Measurements from ENCODE around the gene TMEM80. TPM values are rescaled to one million over a fixed set of nuclear protein-coding genes. Genes with fewer than 3 reads are reported as not detected.

Gene TMEM80
- total and polyA plus RNA-seq, 9 of the 15 experiments (the other 6 are each of a cell fraction or from before 2014, with no cell fraction given), result 5.1 to 30.1 (median 12.4) TPM

DNA sequence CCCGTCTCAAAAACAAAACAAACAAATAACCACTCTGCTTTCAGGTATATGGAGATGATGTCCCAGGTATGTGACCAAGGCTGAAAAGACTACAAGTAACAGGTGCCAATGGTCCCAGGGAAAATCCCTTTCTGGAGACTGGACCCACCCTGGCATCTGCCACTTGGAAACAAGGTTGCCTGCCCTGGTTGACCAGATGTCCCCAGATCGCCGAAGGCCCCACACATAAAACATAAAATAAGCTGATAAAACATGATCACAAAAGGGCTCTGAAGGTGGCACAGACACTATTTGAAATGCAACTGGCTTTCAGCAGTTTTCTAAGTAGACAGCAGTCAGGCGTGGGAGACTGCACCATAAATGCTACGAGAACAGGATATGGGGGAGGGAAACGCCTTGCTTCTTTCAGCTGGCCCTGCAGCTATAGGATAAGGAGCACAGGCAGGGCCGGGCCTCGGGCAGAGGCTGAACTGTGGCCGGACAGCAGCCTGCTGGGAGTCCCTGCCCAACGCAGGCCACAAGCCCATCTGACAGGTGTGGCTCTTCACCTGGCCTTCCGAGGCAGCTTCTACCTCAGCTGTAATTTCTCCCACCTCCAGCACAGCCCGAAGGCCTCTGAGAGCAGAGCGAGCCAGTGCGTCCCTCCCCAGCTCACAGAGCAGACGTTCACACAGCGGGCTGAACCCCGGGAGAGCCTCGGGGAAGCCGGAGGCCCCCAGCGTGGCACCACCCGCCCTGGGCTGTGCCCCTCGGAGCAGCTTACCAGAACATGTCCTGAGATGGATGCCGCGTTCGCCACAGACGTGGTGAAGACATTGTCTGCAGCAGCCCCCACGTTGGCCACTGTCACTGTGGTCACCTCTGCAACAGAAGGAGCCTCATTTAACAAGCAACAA is 4.6 kb upstream of the TMEM80 start (continued):
- TF ChIP-seq ZNF12 (CRISPR knock-in tag; IDR thresholded peaks at IDR 0.05) (no peak), ZNF592 (IDR thresholded peaks at IDR 0.05) (peak; percentile 76; the same call in 1 of the 2 replicates), ZSCAN32 (CRISPR knock-in tag; IDR thresholded peaks at IDR 0.05) (no peak), ZNF121 (CRISPR knock-in tag; conservative IDR thresholded peaks at IDR 0.05) (no peak), CREB5 (CRISPR knock-in tag; IDR thresholded peaks at IDR 0.05) (no peak), NONO (IDR thresholded peaks at IDR 0.05; ENCODE audit: low read depth in 2 of 2, low read length in 1 of 2) (no peak), ZNF707 (CRISPR knock-in tag; conservative IDR thresholded peaks at IDR 0.05) (no peak), BCOR (IDR thresholded peaks at IDR 0.05) (0 out of 2 replicates have a peak, but pooled peaks have one; percentile 32), KAT8 (IDR thresholded peaks at IDR 0.05; ENCODE audit: low read depth) (no peak), FOXP1 (CRISPR knock-in tag; IDR thresholded peaks at IDR 0.05) (no peak), ELF1 (tag; IDR thresholded peaks at IDR 0.05) (no peak), MIER1 (IDR thresholded peaks at IDR 0.05; ENCODE audit: low read depth) (no peak), ZNF354B (CRISPR knock-in tag; IDR thresholded peaks at IDR 0.05) (no peak), GABPA (tag; conservative IDR thresholded peaks at IDR 0.05; ENCODE audit: low read depth) (no peak), POLR2AphosphoS2 (IDR thresholded peaks at IDR 0.05; ENCODE audit: low read length) (no peak), ZKSCAN8 (CRISPR knock-in tag; IDR thresholded peaks at IDR 0.05) (peak; percentile 58; the same call in 1 of the 2 replicates), ZNF785 (CRISPR knock-in tag; IDR thresholded peaks at IDR 0.05) (no peak), USF2 (CRISPR knock-in tag; IDR thresholded peaks at IDR 0.05) (no peak)
- TF ChIP-seq, protein P1, sequence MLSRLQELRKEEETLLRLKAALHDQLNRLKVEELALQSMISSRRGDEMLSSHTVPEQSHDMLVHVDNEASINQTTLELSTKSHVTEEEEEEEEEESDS (CRISPR knock-in tag; IDR thresholded peaks at IDR 0.05), result no peak
